Measurements from ENCODE around the gene VPS26C. TPM values are rescaled to one million over a fixed set of nuclear protein-coding genes. Genes with fewer than 3 reads are reported as not detected.

The VPS26C gene
- total RNA-seq, 1 experiment from 2014 or later = 58.0 TPM

DNA sequence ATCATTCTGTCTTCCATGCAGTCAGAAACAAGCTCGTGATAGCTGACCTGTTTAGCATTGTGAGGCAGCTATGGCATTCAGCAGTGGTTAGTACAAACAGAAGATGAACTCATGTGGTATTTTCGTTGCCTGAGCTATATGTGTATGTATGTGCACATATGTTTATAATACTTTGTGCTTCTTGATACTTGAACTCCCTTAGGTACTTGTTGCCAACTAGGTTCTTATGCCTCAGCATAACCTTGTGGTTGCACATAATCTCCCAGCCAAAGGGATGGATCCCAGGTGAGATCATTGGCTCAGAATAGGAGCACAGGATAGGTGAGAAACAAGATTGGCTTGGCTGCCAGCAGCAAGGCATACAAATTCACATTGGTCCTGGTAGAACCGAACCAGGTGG is 86.1 kb downstream of the VPS26C start:
- H3K4me3 Mint-ChIP-seq = no peak overlapping the region
- no CpG with 5 or more reads among the region's 3 CpGs for WGBS (ENCODE audit: extremely low coverage, insufficient read length, low lambda C conversion rate)
- H2AK5ac ChIP-seq (ENCODE audit: insufficient read length, low read length) = no peak overlapping the region

More for the DNA sequence above, 86.1 kb downstream of the VPS26C start:
- no peaks in the 10 kb centered on the region for H3K27me3 Mint-ChIP-seq (ENCODE audit: low read depth)
- Histone ChIP-seq H3K56ac (ENCODE audit: insufficient read length, low read depth, low read length) (no peak overlapping the region), H4K5ac (ENCODE audit: insufficient read length, low read depth, low read length) (no peak overlapping the region), H2BK120ac (ENCODE audit: low read depth, low read length, poor library complexity, severe bottlenecking) (no peak overlapping the region), H3K4ac (ENCODE audit: low read depth, low read length) (no peak overlapping the region), H3K79me2 (ENCODE audit: insufficient read depth, low read length) (no peaks in the 10 kb centered on the region), H3K27me3 (ENCODE audit: insufficient read depth, low read length) (no peaks in the 10 kb centered on the region), H3K4me1 (ENCODE audit: insufficient read depth, low read length) (no peaks in the 10 kb centered on the region), H3K18ac (ENCODE audit: insufficient read length, low read depth, low read length) (no peak overlapping the region), H3K23ac (ENCODE audit: insufficient read length, low read depth, low read length) (no peak overlapping the region), H3K14ac (ENCODE audit: insufficient read depth, low read length) (no peak overlapping the region), H3K27ac (ENCODE audit: insufficient read length, low read depth, low read length) (no peak overlapping the region), H3K23me2 (ENCODE audit: insufficient read length, low read depth, low read length, poor library complexity, severe bottlenecking) (no peaks in the 10 kb centered on the region), H2BK20ac (ENCODE audit: low read depth, low read length, poor library complexity, severe bottlenecking) (no peak overlapping the region), H4K8ac (replicated peaks; ENCODE audit: insufficient read length, low read depth, low read length) (no peak overlapping the region), H2AFZ (ENCODE audit: low read length) (no peak overlapping the region), H3K9ac (ENCODE audit: extremely low read depth, insufficient read length, low read length) (no peak overlapping the region), H3K79me1 (ENCODE audit: insufficient read depth, low read depth, low read length, poor library complexity, severe bottlenecking) (no peaks in the 10 kb centered on the region), H3K4me2 (ENCODE audit: insufficient read depth, insufficient read length, low read length) (no peak overlapping the region), H2BK15ac (ENCODE audit: low read depth, low read length) (no peak overlapping the region), H2BK12ac (ENCODE audit: insufficient read length, low read depth, low read length) (no peak overlapping the region), H4K20me1 (ENCODE audit: control insufficient read depth, insufficient read depth, insufficient read length) (no peaks in the 10 kb centered on the region), H2BK5ac (ENCODE audit: insufficient read length, low read length) (no peak overlapping the region), H4K91ac (ENCODE audit: insufficient read length, low read depth, low read length) (no peak overlapping the region), H3K9me3 (ENCODE audit: control insufficient read depth, low read depth, low read length) (no peaks in the 10 kb centered on the region), H3T11ph (ENCODE audit: low read length) (no peak overlapping the region)
- DNase-seq = no peak
- H3K36me3 Mint-ChIP-seq (ENCODE audit: insufficient read depth in 1 of 3, low read depth in 3 of 3) = peaks cover 6 to 12% (median 10%) of the 10 kb centered on the region in 3 experiments
- H3K27ac Mint-ChIP-seq = no peak overlapping the region; a peak in 1 of 7 replicates
- no peaks in the 10 kb centered on the region for H3K9me3 Mint-ChIP-seq
- no peaks in the 10 kb centered on the region for H3K4me1 Mint-ChIP-seq
- TF ChIP-seq, protein P1, sequence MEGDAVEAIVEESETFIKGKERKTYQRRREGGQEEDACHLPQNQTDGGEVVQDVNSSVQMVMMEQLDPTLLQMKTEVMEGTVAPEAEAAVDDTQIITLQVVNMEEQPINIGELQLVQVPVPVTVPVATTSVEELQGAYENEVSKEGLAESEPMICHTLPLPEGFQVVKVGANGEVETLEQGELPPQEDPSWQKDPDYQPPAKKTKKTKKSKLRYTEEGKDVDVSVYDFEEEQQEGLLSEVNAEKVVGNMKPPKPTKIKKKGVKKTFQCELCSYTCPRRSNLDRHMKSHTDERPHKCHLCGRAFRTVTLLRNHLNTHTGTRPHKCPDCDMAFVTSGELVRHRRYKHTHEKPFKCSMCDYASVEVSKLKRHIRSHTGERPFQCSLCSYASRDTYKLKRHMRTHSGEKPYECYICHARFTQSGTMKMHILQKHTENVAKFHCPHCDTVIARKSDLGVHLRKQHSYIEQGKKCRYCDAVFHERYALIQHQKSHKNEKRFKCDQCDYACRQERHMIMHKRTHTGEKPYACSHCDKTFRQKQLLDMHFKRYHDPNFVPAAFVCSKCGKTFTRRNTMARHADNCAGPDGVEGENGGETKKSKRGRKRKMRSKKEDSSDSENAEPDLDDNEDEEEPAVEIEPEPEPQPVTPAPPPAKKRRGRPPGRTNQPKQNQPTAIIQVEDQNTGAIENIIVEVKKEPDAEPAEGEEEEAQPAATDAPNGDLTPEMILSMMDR (conservative IDR thresholded peaks at IDR 0.05) = no peak

All from H9 (cell line).